ENCODE data around the gene DAB2. TPM values are rescaled to one million over a fixed set of nuclear protein-coding genes. Genes with fewer than 3 reads are reported as not detected.

DAB2 gene
- total and polyA plus RNA-seq, 2 donors (not counting 1 experiment from before 2014, with no cell fraction given) = 0.03 to 0.47 TPM

DNA sequence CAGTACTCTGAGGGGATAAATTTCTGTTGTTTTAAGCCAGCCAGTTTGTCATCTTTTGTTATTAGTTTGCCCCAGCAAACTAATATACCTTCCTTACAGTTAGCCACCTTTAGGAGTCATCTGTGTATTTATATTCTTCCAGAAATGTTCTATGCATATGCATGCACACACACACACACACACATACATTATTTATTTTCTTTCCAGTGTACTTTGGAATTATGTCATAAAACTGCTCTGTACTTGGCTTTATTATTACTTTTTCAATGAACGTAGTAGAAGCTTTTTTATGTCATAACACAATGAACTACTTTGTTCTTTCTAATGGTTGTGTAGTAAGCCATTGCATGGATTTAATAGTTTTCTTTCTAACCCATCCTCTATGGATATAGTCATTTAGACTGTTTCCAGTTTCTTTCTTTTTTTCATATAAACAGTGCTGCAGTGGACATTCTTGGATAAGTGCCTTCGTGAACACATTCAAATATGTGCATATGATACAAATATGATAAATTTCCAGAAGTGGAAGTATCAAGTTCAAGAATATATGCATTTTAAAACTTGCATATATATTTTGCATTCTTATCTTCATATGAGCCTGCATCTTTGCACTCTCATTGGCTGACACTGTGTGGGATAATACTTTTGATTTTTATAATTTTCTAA is 26.6 kb upstream of the DAB2 start:
- Histone ChIP-seq H3K27ac (ENCODE audit: low read length in 2 of 2) (no peak overlapping the region), H3K27me3 (replicated peaks in 1 of 4; ENCODE audit: control extremely low read depth in 1 of 4, control insufficient read depth in 3 of 4, insufficient read depth in 4 of 4, low read length in 3 of 4) (no peaks in the 10 kb centered on the region), H3K4me3 (ENCODE audit: control extremely low read depth in 1 of 5, extremely low read depth in 1 of 5, insufficient read depth in 1 of 5, low read depth in 2 of 5, low read length in 4 of 5) (no peak overlapping the region), H3K9me3 (ENCODE audit: control extremely low read depth in 1 of 3, control insufficient read depth in 2 of 3, insufficient read depth in 1 of 3, low read length in 2 of 3) (no peaks in the 10 kb centered on the region), H4K20me1 (ENCODE audit: control insufficient read depth, insufficient read depth, low read length, poor library complexity, severe bottlenecking) (no peaks in the 10 kb centered on the region), H2AFZ (ENCODE audit: insufficient read depth, low read depth, low read length, poor library complexity, severe bottlenecking) (no peak overlapping the region), H3K36me3 (replicated peaks in 1 of 2; ENCODE audit: control extremely low read depth in 1 of 2, control insufficient read depth in 1 of 2, extremely low read depth in 1 of 2, insufficient read depth in 2 of 2, low read length in 1 of 2) (no peaks in the 10 kb centered on the region), H3K79me2 (ENCODE audit: control insufficient read depth, insufficient read depth, low read length) (no peaks in the 10 kb centered on the region), H3K4me2 (replicated peaks; ENCODE audit: low read depth, low read length, poor library complexity, severe bottlenecking) (no peak overlapping the region), H3K9ac (ENCODE audit: low read length) (no peak overlapping the region), H3K4me1 (ENCODE audit: control insufficient read depth in 2 of 2, insufficient read depth in 2 of 2, low read length in 2 of 2) (peaks cover 9 to 10% of the 10 kb centered on the region in 2 donors)
- H3K9me3 Mint-ChIP-seq (ENCODE audit: insufficient read depth) = no peaks in the 10 kb centered on the region
- no peak for ATAC-seq (ENCODE audit: low read depth)
- no peak for DNase-seq
- H3K27ac Mint-ChIP-seq = no peak overlapping the region
- H3K27me3 Mint-ChIP-seq = no peaks in the 10 kb centered on the region
- POLR2A ChIA-PET = no interaction called here
- intact Hi-C loops (cut with micrococcal nuclease) = no loop called here
- H3K4me1 Mint-ChIP-seq = peaks cover 11% of the 10 kb centered on the region
- TF ChIP-seq EZH2 (IDR thresholded peaks at IDR 0.05; ENCODE audit: borderline replicate concordance, insufficient read depth, low read depth, low read length, poor library complexity, severe bottlenecking) = no peak
- TF ChIP-seq, protein P1, sequence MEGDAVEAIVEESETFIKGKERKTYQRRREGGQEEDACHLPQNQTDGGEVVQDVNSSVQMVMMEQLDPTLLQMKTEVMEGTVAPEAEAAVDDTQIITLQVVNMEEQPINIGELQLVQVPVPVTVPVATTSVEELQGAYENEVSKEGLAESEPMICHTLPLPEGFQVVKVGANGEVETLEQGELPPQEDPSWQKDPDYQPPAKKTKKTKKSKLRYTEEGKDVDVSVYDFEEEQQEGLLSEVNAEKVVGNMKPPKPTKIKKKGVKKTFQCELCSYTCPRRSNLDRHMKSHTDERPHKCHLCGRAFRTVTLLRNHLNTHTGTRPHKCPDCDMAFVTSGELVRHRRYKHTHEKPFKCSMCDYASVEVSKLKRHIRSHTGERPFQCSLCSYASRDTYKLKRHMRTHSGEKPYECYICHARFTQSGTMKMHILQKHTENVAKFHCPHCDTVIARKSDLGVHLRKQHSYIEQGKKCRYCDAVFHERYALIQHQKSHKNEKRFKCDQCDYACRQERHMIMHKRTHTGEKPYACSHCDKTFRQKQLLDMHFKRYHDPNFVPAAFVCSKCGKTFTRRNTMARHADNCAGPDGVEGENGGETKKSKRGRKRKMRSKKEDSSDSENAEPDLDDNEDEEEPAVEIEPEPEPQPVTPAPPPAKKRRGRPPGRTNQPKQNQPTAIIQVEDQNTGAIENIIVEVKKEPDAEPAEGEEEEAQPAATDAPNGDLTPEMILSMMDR (IDR thresholded peaks at IDR 0.05) = no peak
- no peak overlapping the region for H3K4me3 Mint-ChIP-seq
- CTCF ChIA-PET = no interaction called here
- WGBS (ENCODE audit: insufficient coverage) = no CpG with 5 or more reads among the region's 2 CpGs

DNA sequence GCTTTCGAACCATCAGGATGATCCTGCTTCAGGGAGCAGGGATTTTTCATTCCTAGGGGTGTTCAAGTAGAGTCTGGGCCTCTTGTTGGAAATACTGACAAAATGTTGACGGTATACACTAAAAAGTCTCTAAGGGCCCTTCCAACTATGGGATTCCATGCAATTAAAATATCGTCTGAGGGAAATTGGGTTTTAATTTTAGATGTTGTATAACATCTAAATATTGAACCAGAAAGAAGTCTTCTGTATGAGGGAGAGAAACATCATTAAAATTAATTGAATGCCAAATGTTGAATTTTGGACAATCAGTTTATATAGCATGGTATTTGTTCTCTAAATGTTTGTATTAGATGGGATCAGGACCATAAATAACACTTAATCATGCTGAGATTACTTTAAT is 25.7 kb upstream of the DAB2 start:
- WGBS (ENCODE audit: insufficient coverage) = 90% methylated on average over 1 of the region's 3 CpGs
- TF ChIP-seq, protein P1 (IDR thresholded peaks at IDR 0.05) = no peak
- no peak for TF ChIP-seq EZH2 (IDR thresholded peaks at IDR 0.05; ENCODE audit: borderline replicate concordance, insufficient read depth, low read depth, low read length, poor library complexity, severe bottlenecking)
- Histone ChIP-seq H3K27ac (ENCODE audit: low read length in 2 of 2) (no peak overlapping the region), H3K79me2 (ENCODE audit: control insufficient read depth, insufficient read depth, low read length) (no peaks in the 10 kb centered on the region), H3K9ac (ENCODE audit: low read length) (no peak overlapping the region), H3K27me3 (replicated peaks in 1 of 4; ENCODE audit: control extremely low read depth in 1 of 4, control insufficient read depth in 3 of 4, insufficient read depth in 4 of 4, low read length in 3 of 4) (no peaks in the 10 kb centered on the region), H3K36me3 (replicated peaks in 1 of 2; ENCODE audit: control extremely low read depth in 1 of 2, control insufficient read depth in 1 of 2, extremely low read depth in 1 of 2, insufficient read depth in 2 of 2, low read length in 1 of 2) (no peaks in the 10 kb centered on the region), H3K4me1 (ENCODE audit: control insufficient read depth in 2 of 2, insufficient read depth in 2 of 2, low read length in 2 of 2) (peaks cover under 1 to 2% of the 10 kb centered on the region in 2 donors), H3K4me3 (ENCODE audit: control extremely low read depth in 1 of 5, extremely low read depth in 1 of 5, insufficient read depth in 1 of 5, low read depth in 2 of 5, low read length in 4 of 5) (no peak overlapping the region), H3K9me3 (ENCODE audit: control extremely low read depth in 1 of 3, control insufficient read depth in 2 of 3, insufficient read depth in 1 of 3, low read length in 2 of 3) (no peaks in the 10 kb centered on the region), H2AFZ (ENCODE audit: insufficient read depth, low read depth, low read length, poor library complexity, severe bottlenecking) (no peak overlapping the region), H3K4me2 (replicated peaks; ENCODE audit: low read depth, low read length, poor library complexity, severe bottlenecking) (no peak overlapping the region), H4K20me1 (ENCODE audit: control insufficient read depth, insufficient read depth, low read length, poor library complexity, severe bottlenecking) (no peaks in the 10 kb centered on the region)
- Mint-ChIP-seq H3K4me1 (peaks cover 2% of the 10 kb centered on the region), H3K9me3 (ENCODE audit: insufficient read depth) (no peaks in the 10 kb centered on the region), H3K4me3 (no peak overlapping the region), H3K27me3 (no peaks in the 10 kb centered on the region), H3K27ac (no peak overlapping the region)
- DNase-seq (no peak), ATAC-seq (ENCODE audit: low read depth) (no peak)
- POLR2A ChIA-PET = no interaction called here
- CTCF ChIA-PET = no interaction called here
- intact Hi-C loops (cut with micrococcal nuclease) = no loop called here
